Measurements from ENCODE around the gene FBXL17. TPM values are rescaled to one million over a fixed set of nuclear protein-coding genes. Genes with fewer than 3 reads are reported as not detected.
"Not testable (repeated sequence)": the region's sequence is repeated elsewhere in the genome, so short reads cannot be mapped to it uniquely, and the experiment has no call there.

FBXL17 gene
- total RNA-seq, 1 donor from 2014 or later: 12.7 TPM

DNA sequence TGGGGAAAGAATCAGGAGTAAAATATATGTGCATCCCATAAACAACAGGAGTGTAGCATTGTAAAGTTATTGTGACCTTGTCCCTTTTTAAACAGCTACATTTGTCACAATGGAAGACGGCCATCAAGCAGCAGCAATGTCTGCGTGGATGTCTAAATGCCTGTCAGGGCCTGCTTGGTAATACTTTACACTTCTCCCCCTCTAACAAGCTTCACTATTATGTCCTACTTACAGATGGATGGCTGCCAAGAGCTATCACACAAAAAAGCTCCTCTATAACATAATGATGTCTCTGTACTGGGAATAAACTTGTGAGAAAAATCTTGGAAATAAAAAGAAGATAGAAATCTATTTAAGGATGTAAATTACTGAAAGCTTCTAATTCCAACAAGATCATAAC, 213.0 kb downstream of the FBXL17 start:
- Mint-ChIP-seq H3K36me3 (ENCODE audit: low read depth, unreplicated experiment) (peaks cover 4% of the 10 kb centered on the region), H3K4me1 (ENCODE audit: low read depth, unreplicated experiment) (peaks cover 7% of the 10 kb centered on the region), H3K9me3 (ENCODE audit: unreplicated experiment) (peaks cover 2% of the 10 kb centered on the region), H3K27ac (ENCODE audit: unreplicated experiment) (no peak overlapping the region), H3K4me3 (ENCODE audit: unreplicated experiment) (no peak overlapping the region), H3K27me3 (ENCODE audit: low read depth, unreplicated experiment) (no peaks in the 10 kb centered on the region)
- H3K79me2 ChIP-seq (ENCODE audit: insufficient read depth, low read length): no peaks in the 10 kb centered on the region
- H3K4me2 ChIP-seq (ENCODE audit: low read length): no peak overlapping the region
- H3K4me3 ChIP-seq (ENCODE audit: insufficient read depth, low read depth, low read length): no peak overlapping the region
- FAIRE-seq (no peak), DNase-seq (ENCODE audit: low read depth) (no peak)
- TF ChIP-seq EZH2 (IDR thresholded peaks at IDR 0.05; ENCODE audit: insufficient read depth, low read length): no peak
- TF ChIP-seq, protein P1, sequence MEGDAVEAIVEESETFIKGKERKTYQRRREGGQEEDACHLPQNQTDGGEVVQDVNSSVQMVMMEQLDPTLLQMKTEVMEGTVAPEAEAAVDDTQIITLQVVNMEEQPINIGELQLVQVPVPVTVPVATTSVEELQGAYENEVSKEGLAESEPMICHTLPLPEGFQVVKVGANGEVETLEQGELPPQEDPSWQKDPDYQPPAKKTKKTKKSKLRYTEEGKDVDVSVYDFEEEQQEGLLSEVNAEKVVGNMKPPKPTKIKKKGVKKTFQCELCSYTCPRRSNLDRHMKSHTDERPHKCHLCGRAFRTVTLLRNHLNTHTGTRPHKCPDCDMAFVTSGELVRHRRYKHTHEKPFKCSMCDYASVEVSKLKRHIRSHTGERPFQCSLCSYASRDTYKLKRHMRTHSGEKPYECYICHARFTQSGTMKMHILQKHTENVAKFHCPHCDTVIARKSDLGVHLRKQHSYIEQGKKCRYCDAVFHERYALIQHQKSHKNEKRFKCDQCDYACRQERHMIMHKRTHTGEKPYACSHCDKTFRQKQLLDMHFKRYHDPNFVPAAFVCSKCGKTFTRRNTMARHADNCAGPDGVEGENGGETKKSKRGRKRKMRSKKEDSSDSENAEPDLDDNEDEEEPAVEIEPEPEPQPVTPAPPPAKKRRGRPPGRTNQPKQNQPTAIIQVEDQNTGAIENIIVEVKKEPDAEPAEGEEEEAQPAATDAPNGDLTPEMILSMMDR (IDR thresholded peaks at IDR 0.05; ENCODE audit: insufficient read depth, low read depth, low read length): no peak
- H3K9ac ChIP-seq (ENCODE audit: low read length): no peak overlapping the region
- H3K27me3 ChIP-seq (ENCODE audit: insufficient read depth, low read length): no peaks in the 10 kb centered on the region
- no peaks in the 10 kb centered on the region for H3K4me1 ChIP-seq (ENCODE audit: insufficient read depth, low read length)
- no peaks in the 10 kb centered on the region for H3K9me3 ChIP-seq (ENCODE audit: insufficient read depth, low read depth, low read length)
- no peaks in the 10 kb centered on the region for H3K36me3 ChIP-seq (ENCODE audit: insufficient read depth, low read length)
- no peak overlapping the region for H3K27ac ChIP-seq (ENCODE audit: low read depth, low read length)
- no peaks in the 10 kb centered on the region for H4K20me1 ChIP-seq (ENCODE audit: insufficient read depth, low read length)
- no peak overlapping the region for H2AFZ ChIP-seq (ENCODE audit: low read depth, low read length)

DNA sequence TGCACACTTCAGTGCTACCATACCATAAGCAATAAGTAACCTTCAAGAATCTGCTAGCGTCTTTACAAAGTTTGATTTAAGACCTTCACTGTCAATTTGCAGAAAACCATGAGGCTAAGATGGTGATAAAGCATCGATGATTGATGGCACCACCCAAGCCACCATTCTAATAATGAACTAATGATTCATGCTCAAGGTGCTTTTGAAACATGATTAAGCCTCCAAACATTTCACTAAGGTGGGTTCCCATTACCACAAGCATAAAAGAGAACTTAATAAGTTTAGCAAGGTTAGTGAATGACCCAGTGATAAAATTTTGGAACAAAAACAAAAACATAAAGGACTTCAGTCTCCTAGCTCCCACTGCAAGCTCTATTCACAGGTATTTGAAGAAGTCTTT, 214.7 kb downstream of the FBXL17 start:
- H3K9ac ChIP-seq (ENCODE audit: low read length): no peak overlapping the region
- H3K27ac Mint-ChIP-seq (ENCODE audit: unreplicated experiment): no peak overlapping the region

DNA sequence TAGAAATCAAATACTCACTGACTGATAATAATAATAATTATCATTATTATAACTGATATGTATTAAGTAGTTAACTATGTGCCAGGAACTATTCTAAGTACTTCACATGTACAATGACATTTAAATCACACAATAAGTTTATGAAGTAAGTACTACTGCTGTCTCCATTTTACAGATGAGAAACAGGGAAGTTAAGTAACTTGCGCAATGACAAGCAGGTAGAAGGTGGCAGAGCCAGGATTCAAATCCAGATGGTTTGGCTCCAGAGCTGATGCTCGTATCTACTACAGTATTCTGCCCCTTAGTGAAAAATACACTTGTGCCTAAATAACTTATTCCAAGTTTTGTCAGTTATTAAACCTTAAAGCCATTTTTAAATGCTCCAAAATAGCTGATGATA, 217.3 kb downstream of the FBXL17 start:
- no peaks in the 10 kb centered on the region for H3K9me3 Mint-ChIP-seq (ENCODE audit: unreplicated experiment)
- H3K9ac ChIP-seq (ENCODE audit: low read length): no peak overlapping the region
- no peaks in the 10 kb centered on the region for H3K27me3 ChIP-seq (ENCODE audit: insufficient read depth, low read length)
- TF ChIP-seq, protein P1 (IDR thresholded peaks at IDR 0.05; ENCODE audit: insufficient read depth, low read depth, low read length): no peak
- TF ChIP-seq EZH2 (IDR thresholded peaks at IDR 0.05; ENCODE audit: insufficient read depth, low read length): no peak
- H3K4me1 ChIP-seq (ENCODE audit: insufficient read depth, low read length): no peaks in the 10 kb centered on the region
- H3K36me3 ChIP-seq (ENCODE audit: insufficient read depth, low read length): no peaks in the 10 kb centered on the region
- H4K20me1 ChIP-seq (ENCODE audit: insufficient read depth, low read length): no peaks in the 10 kb centered on the region
- no peaks in the 10 kb centered on the region for H3K36me3 Mint-ChIP-seq (ENCODE audit: low read depth, unreplicated experiment)
- H2AFZ ChIP-seq (ENCODE audit: low read depth, low read length): no peak overlapping the region
- H3K4me3 ChIP-seq (ENCODE audit: insufficient read depth, low read depth, low read length): no peak overlapping the region
- no peak overlapping the region for H3K27ac ChIP-seq (ENCODE audit: low read depth, low read length)
- no peak for DNase-seq (ENCODE audit: low read depth)
- peaks cover 7% of the 10 kb centered on the region for H3K4me1 Mint-ChIP-seq (ENCODE audit: low read depth, unreplicated experiment)
- no peaks in the 10 kb centered on the region for H3K27me3 Mint-ChIP-seq (ENCODE audit: low read depth, unreplicated experiment)
- no peak overlapping the region for H3K27ac Mint-ChIP-seq (ENCODE audit: unreplicated experiment)
- H3K4me3 Mint-ChIP-seq (ENCODE audit: unreplicated experiment): no peak overlapping the region
- H3K9me3 ChIP-seq (ENCODE audit: insufficient read depth, low read depth, low read length): no peaks in the 10 kb centered on the region
- H3K79me2 ChIP-seq (ENCODE audit: insufficient read depth, low read length): no peaks in the 10 kb centered on the region
- no peak for FAIRE-seq
- no peak overlapping the region for H3K4me2 ChIP-seq (ENCODE audit: low read length)

More for the DNA sequence above, 214.7 kb downstream of the FBXL17 start:
- peaks cover 4% of the 10 kb centered on the region for H3K36me3 Mint-ChIP-seq (ENCODE audit: low read depth, unreplicated experiment)
- no peaks in the 10 kb centered on the region for H3K27me3 Mint-ChIP-seq (ENCODE audit: low read depth, unreplicated experiment)
- DNase-seq (ENCODE audit: low read depth) (peak; percentile 19), FAIRE-seq (no peak)
- no peaks in the 10 kb centered on the region for H3K36me3 ChIP-seq (ENCODE audit: insufficient read depth, low read length)
- no peaks in the 10 kb centered on the region for H4K20me1 ChIP-seq (ENCODE audit: insufficient read depth, low read length)
- no peak overlapping the region for H3K4me2 ChIP-seq (ENCODE audit: low read length)
- no peak overlapping the region for H3K4me3 ChIP-seq (ENCODE audit: insufficient read depth, low read depth, low read length)
- H3K9me3 Mint-ChIP-seq (ENCODE audit: unreplicated experiment): peaks cover 2% of the 10 kb centered on the region
- no peak overlapping the region for H3K27ac ChIP-seq (ENCODE audit: low read depth, low read length)
- no peaks in the 10 kb centered on the region for H3K9me3 ChIP-seq (ENCODE audit: insufficient read depth, low read depth, low read length)
- TF ChIP-seq, protein P1 (IDR thresholded peaks at IDR 0.05; ENCODE audit: insufficient read depth, low read depth, low read length): no peak
- TF ChIP-seq EZH2 (IDR thresholded peaks at IDR 0.05; ENCODE audit: insufficient read depth, low read length): no peak
- H3K4me1 ChIP-seq (ENCODE audit: insufficient read depth, low read length): no peaks in the 10 kb centered on the region
- no peaks in the 10 kb centered on the region for H3K27me3 ChIP-seq (ENCODE audit: insufficient read depth, low read length)
- H2AFZ ChIP-seq (ENCODE audit: low read depth, low read length): no peak overlapping the region
- no peak overlapping the region for H3K4me3 Mint-ChIP-seq (ENCODE audit: unreplicated experiment)
- peaks cover 7% of the 10 kb centered on the region for H3K4me1 Mint-ChIP-seq (ENCODE audit: low read depth, unreplicated experiment)
- H3K79me2 ChIP-seq (ENCODE audit: insufficient read depth, low read length): no peaks in the 10 kb centered on the region

DNA sequence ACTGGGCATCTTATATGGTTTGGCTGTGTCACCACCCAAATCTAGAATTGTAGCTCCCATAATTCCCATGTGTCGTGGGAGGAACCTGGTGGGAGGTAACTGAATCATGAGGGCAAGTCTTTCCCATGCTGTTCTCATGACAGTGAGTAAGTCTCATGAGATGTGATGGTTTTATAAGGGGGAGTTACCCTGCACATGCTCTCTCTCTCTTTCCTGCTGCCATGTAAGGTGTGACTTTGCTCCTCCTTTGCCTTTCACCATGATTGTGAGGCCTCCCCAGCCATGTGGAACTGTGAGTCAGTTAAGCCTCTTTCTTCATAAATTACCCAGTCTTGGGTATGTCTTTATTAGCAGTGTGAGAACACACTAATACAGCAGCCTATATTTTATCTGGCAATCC, 229.0 kb downstream of the FBXL17 start:
- not testable (repeated sequence) for FAIRE-seq; H3K4me3 ChIP-seq (ENCODE audit: insufficient read depth, low read depth, low read length); H3K27me3 ChIP-seq (ENCODE audit: insufficient read depth, low read length); H3K27me3 Mint-ChIP-seq (ENCODE audit: low read depth, unreplicated experiment); H3K4me3 Mint-ChIP-seq (ENCODE audit: unreplicated experiment); H4K20me1 ChIP-seq (ENCODE audit: insufficient read depth, low read length); H3K9me3 Mint-ChIP-seq (ENCODE audit: unreplicated experiment); H2AFZ ChIP-seq (ENCODE audit: low read depth, low read length); H3K9ac ChIP-seq (ENCODE audit: low read length); H3K79me2 ChIP-seq (ENCODE audit: insufficient read depth, low read length); H3K27ac Mint-ChIP-seq (ENCODE audit: unreplicated experiment); H3K9me3 ChIP-seq (ENCODE audit: insufficient read depth, low read depth, low read length); H3K4me1 ChIP-seq (ENCODE audit: insufficient read depth, low read length); H3K36me3 ChIP-seq (ENCODE audit: insufficient read depth, low read length); H3K4me2 ChIP-seq (ENCODE audit: low read length); DNase-seq (ENCODE audit: low read depth); H3K27ac ChIP-seq (ENCODE audit: low read depth, low read length); H3K36me3 Mint-ChIP-seq (ENCODE audit: low read depth, unreplicated experiment); H3K4me1 Mint-ChIP-seq (ENCODE audit: low read depth, unreplicated experiment)
